HEK293 (cell line): Measurements from ENCODE around the gene MED15.

ENCODE experiments used
- BCL11B ChIP-seq: fragments of 450-650 bp; formaldehyde crosslinking; IDR thresholded peaks from 2 replicates; pipeline ENCODE4 v1.5.1; 2016; ENCODE audit warnings: low read depth, missing biosample characterization, missing genetic modification characterization
- MZF1 ChIP-seq: fragments of 450-650 bp; formaldehyde crosslinking; IDR thresholded peaks from 2 replicates; pipeline ENCODE4 v1.5.1; 2017; ENCODE audit warnings: missing biosample characterization, missing genetic modification characterization, borderline replicate concordance
- PRDM1 ChIP-seq: fragments of 450-650 bp; formaldehyde crosslinking; IDR thresholded peaks from 2 replicates; pipeline ENCODE4; 2016; ENCODE audit warnings: missing biosample characterization, missing genetic modification characterization
- PRDM2 ChIP-seq: fragments of 450-650 bp; formaldehyde crosslinking; IDR thresholded peaks from 2 replicates; pipeline ENCODE4 v1.5.1; 2016; ENCODE audit warnings: missing biosample characterization, missing genetic modification characterization, borderline replicate concordance
- SP7 ChIP-seq: fragments of 450-650 bp; formaldehyde crosslinking; IDR thresholded peaks from 2 replicates; pipeline ENCODE4 v1.5.1; 2016; ENCODE audit warnings: missing biosample characterization, missing genetic modification characterization
- ZBTB1 ChIP-seq: fragments of 450-650 bp; formaldehyde crosslinking; IDR thresholded peaks from 2 replicates; pipeline ENCODE4 v1.5.1; 2016; ENCODE audit warnings: missing biosample characterization, missing genetic modification characterization
- ZEB2 ChIP-seq: fragments of 450-650 bp; formaldehyde crosslinking; IDR thresholded peaks from 2 replicates; pipeline ENCODE4 v1.5.1; 2016; ENCODE audit warnings: missing biosample characterization, missing genetic modification characterization
- ZFP3 ChIP-seq: fragments of 450-650 bp; formaldehyde crosslinking; IDR thresholded peaks from 2 replicates; pipeline ENCODE4 v1.5.1; 2016; ENCODE audit warnings: low read depth, missing biosample characterization, missing genetic modification characterization
- ZNF169 ChIP-seq: fragments of 450-650 bp; formaldehyde crosslinking; IDR thresholded peaks from 2 replicates; pipeline ENCODE4 v1.5.1; 2016; ENCODE audit warnings: missing biosample characterization, missing genetic modification characterization
- ZNF221 ChIP-seq: fragments of 450-650 bp; formaldehyde crosslinking; IDR thresholded peaks from 2 replicates; pipeline ENCODE4 v1.5.1; 2017; ENCODE audit warnings: missing biosample characterization, missing genetic modification characterization, borderline replicate concordance
- ZNF391 ChIP-seq: fragments of 450-650 bp; formaldehyde crosslinking; IDR thresholded peaks from 2 replicates; pipeline ENCODE4 v1.5.1; 2016; ENCODE audit warnings: low read depth, missing biosample characterization, missing genetic modification characterization, borderline replicate concordance
- ZNF510 ChIP-seq: fragments of 450-650 bp; formaldehyde crosslinking; IDR thresholded peaks from 2 replicates; pipeline ENCODE4 v1.5.1; 2018; ENCODE audit warnings: mild to moderate bottlenecking, missing genetic modification characterization, missing biosample characterization; ENCODE audit not compliant: insufficient replicate concordance
- ZNF530 ChIP-seq: fragments of 450-650 bp; formaldehyde crosslinking; IDR thresholded peaks from 2 replicates; pipeline ENCODE4 v1.5.1; 2016; ENCODE audit warnings: low read depth, missing biosample characterization, missing genetic modification characterization
- ZNF558 ChIP-seq: fragments of 450-650 bp; formaldehyde crosslinking; IDR thresholded peaks from 2 replicates; pipeline ENCODE4 v1.5.1; 2016; ENCODE audit warnings: missing biosample characterization, missing genetic modification characterization
- ZNF596 ChIP-seq: fragments of 450-650 bp; IDR thresholded peaks from 2 replicates; pipeline ENCODE4 v1.5.0; 2018; ENCODE audit warnings: missing biosample characterization, mild to moderate bottlenecking, missing genetic modification characterization, moderate library complexity
- ZNF768 ChIP-seq: fragments of 450-650 bp; formaldehyde crosslinking; IDR thresholded peaks from 2 replicates; pipeline ENCODE4 v1.5.1; 2018; ENCODE audit warnings: missing biosample characterization, mild to moderate bottlenecking, missing genetic modification characterization
- ZNF792 ChIP-seq: fragments of 450-650 bp; formaldehyde crosslinking; IDR thresholded peaks from 2 replicates; pipeline ENCODE4 v1.5.1; 2016; ENCODE audit warnings: missing biosample characterization, missing genetic modification characterization
- ZNF830 ChIP-seq: fragments of 450-650 bp; IDR thresholded peaks from 2 replicates; pipeline ENCODE4 v1.5.0; 2018; ENCODE audit warnings: missing biosample characterization, missing genetic modification characterization, low read depth, mild to moderate bottlenecking, moderate library complexity
- TF ChIP-seq, protein P1 (sequence below): sonication (generic); formaldehyde crosslinking; IDR thresholded peaks from 2 replicates; pipeline ENCODE4 v1.8.1; 2022; ENCODE audit warnings: mild to moderate bottlenecking, moderate library complexity, missing genetic modification reagents
- TF ChIP-seq, protein P2 (sequence below): fragments of 450-650 bp; formaldehyde crosslinking; IDR thresholded peaks from 2 replicates; pipeline ENCODE4 v1.5.1; 2017; ENCODE audit warnings: missing biosample characterization, missing genetic modification characterization
- TF ChIP-seq, protein P3 (sequence below): fragments of 450-650 bp; formaldehyde crosslinking; conservative IDR thresholded peaks from 2 replicates; pipeline ENCODE4 v1.5.1; 2016; ENCODE audit warnings: low read depth, missing biosample characterization, missing genetic modification characterization
- TF ChIP-seq, protein P4 (sequence below): fragments of 450-650 bp; formaldehyde crosslinking; IDR thresholded peaks from 2 replicates; pipeline ENCODE4 v1.5.1; 2016; ENCODE audit warnings: missing biosample characterization, missing genetic modification characterization

MED15 gene

DNA sequence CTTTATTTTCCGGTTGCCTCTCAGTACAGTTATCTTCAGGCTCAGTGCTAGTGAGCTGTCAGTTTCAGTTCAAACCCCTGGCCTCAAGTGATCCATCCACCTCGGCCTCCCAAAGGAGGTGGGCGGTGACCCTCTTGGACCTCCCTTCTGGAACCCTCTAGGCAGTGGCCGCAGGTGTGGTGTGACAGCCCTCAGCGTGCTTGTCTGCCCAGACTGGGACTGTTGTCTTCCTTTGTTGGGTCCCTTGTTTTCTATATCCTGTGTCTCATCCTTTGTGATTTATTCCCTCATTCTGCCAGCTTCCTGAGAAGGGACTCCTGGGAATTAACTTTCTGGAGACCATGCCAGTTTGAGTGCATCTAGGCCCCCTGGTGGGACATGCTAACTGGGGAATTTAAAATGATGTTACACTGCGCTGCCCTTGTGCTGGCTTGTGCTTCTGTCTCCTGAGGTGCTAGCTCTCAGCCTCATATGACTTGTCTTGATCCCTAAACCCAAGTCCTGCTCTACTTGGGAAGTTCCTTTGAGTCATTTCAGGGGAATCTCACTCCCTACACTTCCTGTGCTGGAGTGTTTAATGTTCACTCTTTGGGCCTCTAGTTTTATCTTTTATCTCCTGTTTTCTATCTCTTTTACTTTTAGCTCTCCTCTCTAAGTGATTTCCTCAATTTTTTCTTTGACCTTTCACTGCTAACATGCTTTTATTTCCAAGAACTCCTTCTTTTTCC is 19.4 kb downstream of the MED15 start (continued):
- TF ChIP-seq ZNF221 = no peak
- no peak for TF ChIP-seq PRDM2
- 0 out of 2 replicates have a peak, but pooled peaks have one; percentile 29 for TF ChIP-seq MZF1
- peak; percentile 84 for TF ChIP-seq PRDM1 (tag by site-specific recombination)
- TF ChIP-seq SP7 = no peak
- TF ChIP-seq, protein P1, sequence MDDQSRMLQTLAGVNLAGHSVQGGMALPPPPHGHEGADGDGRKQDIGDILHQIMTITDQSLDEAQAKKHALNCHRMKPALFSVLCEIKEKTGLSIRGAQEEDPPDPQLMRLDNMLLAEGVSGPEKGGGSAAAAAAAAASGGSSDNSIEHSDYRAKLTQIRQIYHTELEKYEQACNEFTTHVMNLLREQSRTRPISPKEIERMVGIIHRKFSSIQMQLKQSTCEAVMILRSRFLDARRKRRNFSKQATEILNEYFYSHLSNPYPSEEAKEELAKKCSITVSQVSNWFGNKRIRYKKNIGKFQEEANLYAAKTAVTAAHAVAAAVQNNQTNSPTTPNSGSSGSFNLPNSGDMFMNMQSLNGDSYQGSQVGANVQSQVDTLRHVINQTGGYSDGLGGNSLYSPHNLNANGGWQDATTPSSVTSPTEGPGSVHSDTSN = no peak
- TF ChIP-seq, protein P2, sequence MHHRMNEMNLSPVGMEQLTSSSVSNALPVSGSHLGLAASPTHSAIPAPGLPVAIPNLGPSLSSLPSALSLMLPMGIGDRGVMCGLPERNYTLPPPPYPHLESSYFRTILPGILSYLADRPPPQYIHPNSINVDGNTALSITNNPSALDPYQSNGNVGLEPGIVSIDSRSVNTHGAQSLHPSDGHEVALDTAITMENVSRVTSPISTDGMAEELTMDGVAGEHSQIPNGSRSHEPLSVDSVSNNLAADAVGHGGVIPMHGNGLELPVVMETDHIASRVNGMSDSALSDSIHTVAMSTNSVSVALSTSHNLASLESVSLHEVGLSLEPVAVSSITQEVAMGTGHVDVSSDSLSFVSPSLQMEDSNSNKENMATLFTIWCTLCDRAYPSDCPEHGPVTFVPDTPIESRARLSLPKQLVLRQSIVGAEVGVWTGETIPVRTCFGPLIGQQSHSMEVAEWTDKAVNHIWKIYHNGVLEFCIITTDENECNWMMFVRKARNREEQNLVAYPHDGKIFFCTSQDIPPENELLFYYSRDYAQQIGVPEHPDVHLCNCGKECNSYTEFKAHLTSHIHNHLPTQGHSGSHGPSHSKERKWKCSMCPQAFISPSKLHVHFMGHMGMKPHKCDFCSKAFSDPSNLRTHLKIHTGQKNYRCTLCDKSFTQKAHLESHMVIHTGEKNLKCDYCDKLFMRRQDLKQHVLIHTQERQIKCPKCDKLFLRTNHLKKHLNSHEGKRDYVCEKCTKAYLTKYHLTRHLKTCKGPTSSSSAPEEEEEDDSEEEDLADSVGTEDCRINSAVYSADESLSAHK (tag by site-specific recombination) = no peak
- no peak for TF ChIP-seq ZBTB1
- no peak for TF ChIP-seq ZEB2 (tag by site-specific recombination)
- no peak for TF ChIP-seq ZNF830 (tag by site-specific recombination)
- TF ChIP-seq, protein P3, sequence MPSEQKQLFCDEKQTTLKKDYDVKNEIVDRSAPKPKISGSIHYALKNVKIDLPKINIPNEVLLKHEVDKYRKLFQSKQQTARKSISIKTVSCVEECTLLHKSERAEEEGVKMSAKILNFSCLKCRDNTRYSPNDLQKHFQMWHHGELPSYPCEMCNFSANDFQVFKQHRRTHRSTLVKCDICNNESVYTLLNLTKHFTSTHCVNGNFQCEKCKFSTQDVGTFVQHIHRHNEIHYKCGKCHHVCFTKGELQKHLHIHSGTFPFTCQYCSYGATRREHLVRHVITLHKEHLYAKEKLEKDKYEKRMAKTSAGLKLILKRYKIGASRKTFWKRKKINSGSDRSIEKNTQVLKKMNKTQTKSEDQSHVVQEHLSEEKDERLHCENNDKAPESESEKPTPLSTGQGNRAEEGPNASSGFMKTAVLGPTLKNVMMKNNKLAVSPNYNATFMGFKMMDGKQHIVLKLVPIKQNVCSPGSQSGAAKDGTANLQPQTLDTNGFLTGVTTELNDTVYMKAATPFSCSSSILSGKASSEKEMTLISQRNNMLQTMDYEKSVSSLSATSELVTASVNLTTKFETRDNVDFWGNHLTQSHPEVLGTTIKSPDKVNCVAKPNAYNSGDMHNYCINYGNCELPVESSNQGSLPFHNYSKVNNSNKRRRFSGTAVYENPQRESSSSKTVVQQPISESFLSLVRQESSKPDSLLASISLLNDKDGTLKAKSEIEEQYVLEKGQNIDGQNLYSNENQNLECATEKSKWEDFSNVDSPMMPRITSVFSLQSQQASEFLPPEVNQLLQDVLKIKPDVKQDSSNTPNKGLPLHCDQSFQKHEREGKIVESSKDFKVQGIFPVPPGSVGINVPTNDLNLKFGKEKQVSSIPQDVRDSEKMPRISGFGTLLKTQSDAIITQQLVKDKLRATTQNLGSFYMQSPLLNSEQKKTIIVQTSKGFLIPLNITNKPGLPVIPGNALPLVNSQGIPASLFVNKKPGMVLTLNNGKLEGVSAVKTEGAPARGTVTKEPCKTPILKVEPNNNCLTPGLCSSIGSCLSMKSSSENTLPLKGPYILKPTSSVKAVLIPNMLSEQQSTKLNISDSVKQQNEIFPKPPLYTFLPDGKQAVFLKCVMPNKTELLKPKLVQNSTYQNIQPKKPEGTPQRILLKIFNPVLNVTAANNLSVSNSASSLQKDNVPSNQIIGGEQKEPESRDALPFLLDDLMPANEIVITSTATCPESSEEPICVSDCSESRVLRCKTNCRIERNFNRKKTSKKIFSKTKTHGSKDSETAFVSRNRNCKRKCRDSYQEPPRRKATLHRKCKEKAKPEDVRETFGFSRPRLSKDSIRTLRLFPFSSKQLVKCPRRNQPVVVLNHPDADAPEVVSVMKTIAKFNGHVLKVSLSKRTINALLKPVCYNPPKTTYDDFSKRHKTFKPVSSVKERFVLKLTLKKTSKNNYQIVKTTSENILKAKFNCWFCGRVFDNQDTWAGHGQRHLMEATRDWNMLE (tag by site-specific recombination) = no peak
- TF ChIP-seq ZNF768 (tag by site-specific recombination) = no peak
- no peak for TF ChIP-seq BCL11B
- TF ChIP-seq, protein P4, sequence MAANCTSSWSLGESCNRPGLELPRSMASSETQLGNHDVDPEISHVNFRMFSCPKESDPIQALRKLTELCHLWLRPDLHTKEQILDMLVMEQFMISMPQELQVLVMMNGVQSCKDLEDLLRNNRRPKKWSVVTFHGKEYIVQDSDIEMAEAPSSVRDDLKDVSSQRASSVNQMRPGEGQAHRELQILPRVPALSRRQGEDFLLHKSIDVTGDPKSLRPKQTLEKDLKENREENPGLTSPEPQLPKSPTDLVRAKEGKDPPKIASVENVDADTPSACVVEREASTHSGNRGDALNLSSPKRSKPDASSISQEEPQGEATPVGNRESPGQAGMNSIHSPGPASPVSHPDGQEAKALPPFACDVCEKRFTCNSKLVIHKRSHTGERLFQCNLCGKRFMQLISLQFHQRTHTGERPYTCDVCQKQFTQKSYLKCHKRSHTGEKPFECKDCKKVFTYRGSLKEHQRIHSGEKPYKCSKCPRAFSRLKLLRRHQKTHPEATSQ (tag by site-specific recombination) = no peak
- no peak for TF ChIP-seq ZNF169 (tag by site-specific recombination)
- TF ChIP-seq ZNF558 (tag by site-specific recombination) = no peak
- TF ChIP-seq ZNF510 (tag by site-specific recombination) = no peak
- no peak for TF ChIP-seq ZNF391 (tag by site-specific recombination)
- no peak for TF ChIP-seq ZNF792 (tag by site-specific recombination)
- TF ChIP-seq ZNF530 = no peak
- TF ChIP-seq ZNF596 (tag by site-specific recombination) = no peak
- no peak for TF ChIP-seq ZFP3 (tag by site-specific recombination)
